ENCODE measurements around the gene TNFRSF12A. TPM values are rescaled to one million over a fixed set of nuclear protein-coding genes. Genes with fewer than 3 reads are reported as not detected.

The TNFRSF12A gene
- total and polyA plus RNA-seq, 3 donors from 2014 or later: 12.8 to 33.4 (median 16.8) TPM

- no peak overlapping the region for H3K27ac ChIP-seq
- H3K4me3 ChIP-seq: no peak overlapping the region
- H3K4me1 ChIP-seq: peaks cover 13% of the 10 kb centered on the region
- DNase-seq: no peak
- TF ChIP-seq, protein P1, sequence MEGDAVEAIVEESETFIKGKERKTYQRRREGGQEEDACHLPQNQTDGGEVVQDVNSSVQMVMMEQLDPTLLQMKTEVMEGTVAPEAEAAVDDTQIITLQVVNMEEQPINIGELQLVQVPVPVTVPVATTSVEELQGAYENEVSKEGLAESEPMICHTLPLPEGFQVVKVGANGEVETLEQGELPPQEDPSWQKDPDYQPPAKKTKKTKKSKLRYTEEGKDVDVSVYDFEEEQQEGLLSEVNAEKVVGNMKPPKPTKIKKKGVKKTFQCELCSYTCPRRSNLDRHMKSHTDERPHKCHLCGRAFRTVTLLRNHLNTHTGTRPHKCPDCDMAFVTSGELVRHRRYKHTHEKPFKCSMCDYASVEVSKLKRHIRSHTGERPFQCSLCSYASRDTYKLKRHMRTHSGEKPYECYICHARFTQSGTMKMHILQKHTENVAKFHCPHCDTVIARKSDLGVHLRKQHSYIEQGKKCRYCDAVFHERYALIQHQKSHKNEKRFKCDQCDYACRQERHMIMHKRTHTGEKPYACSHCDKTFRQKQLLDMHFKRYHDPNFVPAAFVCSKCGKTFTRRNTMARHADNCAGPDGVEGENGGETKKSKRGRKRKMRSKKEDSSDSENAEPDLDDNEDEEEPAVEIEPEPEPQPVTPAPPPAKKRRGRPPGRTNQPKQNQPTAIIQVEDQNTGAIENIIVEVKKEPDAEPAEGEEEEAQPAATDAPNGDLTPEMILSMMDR (IDR thresholded peaks at IDR 0.05): no peak
- no peak for TF ChIP-seq POLR2A (IDR thresholded peaks at IDR 0.05)
- intact Hi-C loops (cut with DNase I; ENCODE audit: low total_unique reads): no loop called here
- H3K9me3 ChIP-seq: no peaks in the 10 kb centered on the region
- 76 to 93% methylated on average over 7 of the region's 7 CpGs for WGBS, 2 donors
- H3K27me3 ChIP-seq: no peaks in the 10 kb centered on the region
- H3K36me3 ChIP-seq (ENCODE audit: low read depth, missing control alignments): no peaks in the 10 kb centered on the region
Observed at GRCh38 chr16:2976201-2976600, 44.0 kb upstream of the TNFRSF12A start.

DNA sequence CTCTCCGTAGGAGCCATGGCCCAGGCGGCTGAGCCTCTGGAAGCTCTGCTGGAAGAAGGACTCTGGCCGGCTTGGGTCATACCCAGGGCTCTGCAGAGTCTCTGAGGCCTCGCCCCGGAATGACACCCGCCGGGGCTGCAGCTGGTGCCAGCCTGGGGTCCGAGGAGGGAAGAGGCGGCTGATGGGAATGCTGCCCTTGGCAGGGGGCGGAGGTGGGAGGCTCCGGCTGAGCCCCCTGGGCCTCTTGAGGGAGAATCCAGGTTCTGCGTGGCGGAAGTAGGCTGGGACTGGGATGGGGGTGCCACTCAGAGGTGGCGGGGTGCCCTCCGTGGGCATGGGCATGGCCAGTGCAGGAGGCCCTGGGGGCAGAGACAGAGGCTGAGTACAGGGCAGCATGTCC lies 43.5 kb upstream of the TNFRSF12A start:
- no peak overlapping the region for H3K27ac ChIP-seq

GRCh38 chr16:2977440-2977839 lies 42.7 kb upstream of the TNFRSF12A start:
- Histone ChIP-seq H3K27me3 (no peaks in the 10 kb centered on the region), H3K27ac (no peak overlapping the region), H3K4me1 (peaks cover 20% of the 10 kb centered on the region), H3K4me3 (no peak overlapping the region), H3K9me3 (no peaks in the 10 kb centered on the region), H3K36me3 (ENCODE audit: low read depth, missing control alignments) (no peaks in the 10 kb centered on the region)
- no peak for TF ChIP-seq POLR2A (IDR thresholded peaks at IDR 0.05)
- TF ChIP-seq, protein P1 (IDR thresholded peaks at IDR 0.05): no peak
- intact Hi-C loops (cut with DNase I; ENCODE audit: low total_unique reads): no loop called here
- DNase-seq: no peak
- WGBS, 2 donors: 85 to 86% methylated on average over 4 to 6 of the region's 6 CpGs

More for the DNA sequence above, 43.5 kb upstream of the TNFRSF12A start:
- no peak for DNase-seq
- Histone ChIP-seq H3K27me3 (no peaks in the 10 kb centered on the region), H3K4me3 (no peak overlapping the region), H3K36me3 (ENCODE audit: low read depth, missing control alignments) (no peaks in the 10 kb centered on the region), H3K9me3 (no peaks in the 10 kb centered on the region), H3K4me1 (peaks cover 18% of the 10 kb centered on the region)
- 96% methylated on average over 13 to 15 of the region's 15 CpGs for WGBS, 2 donors
- intact Hi-C loops (cut with DNase I; ENCODE audit: low total_unique reads): no loop called here
- TF ChIP-seq, protein P1 (IDR thresholded peaks at IDR 0.05): no peak
- no peak for TF ChIP-seq POLR2A (IDR thresholded peaks at IDR 0.05)

GRCh38 chr16:2979669-2980226 lies 40.4 kb upstream of the TNFRSF12A start:
- H3K27ac ChIP-seq: peak overlapping the region in 1 of 2 donors; percentile 89
- intact Hi-C loops (cut with DNase I; ENCODE audit: low total_unique reads): no loop called here
- WGBS, 2 donors: 1 to 5% methylated on average over 32 to 43 of the region's 43 CpGs

More at GRCh38 chr16:2979669-2980226, 40.4 kb upstream of the TNFRSF12A start:
- peaks cover 20% of the 10 kb centered on the region for H3K4me1 ChIP-seq
- DNase-seq: no peak
- H3K27me3 ChIP-seq: no peaks in the 10 kb centered on the region
- no peaks in the 10 kb centered on the region for H3K9me3 ChIP-seq
- TF ChIP-seq, protein P1 (IDR thresholded peaks at IDR 0.05): no peak
- H3K36me3 ChIP-seq (ENCODE audit: low read depth, missing control alignments): no peaks in the 10 kb centered on the region
- peak overlapping the region; percentile 76 to 77 for H3K4me3 ChIP-seq
